ENCODE data around the gene CABCOCO1. TPM values are rescaled to one million over a fixed set of nuclear protein-coding genes. Genes with fewer than 3 reads are reported as not detected.

The CABCOCO1 gene
- total and polyA plus RNA-seq, 9 of the 15 experiments (the other 6 are each of a cell fraction or from before 2014, with no cell fraction given): 0.04 TPM; not detected in 8

- FAIRE-seq: no peak
- in situ Hi-C loops (cut with MboI) (no loop called here), intact Hi-C loops (cut with micrococcal nuclease) (no loop called here)
- Histone ChIP-seq H3K9me3 (replicated peaks; ENCODE audit: control insufficient read depth, insufficient read depth, low read depth, low read length) (no peaks in the 10 kb centered on the region), H3K79me2 (ENCODE audit: control insufficient read depth, insufficient read depth, low read length) (no peaks in the 10 kb centered on the region), H2AFZ (ENCODE audit: low read depth, low read length) (no peak overlapping the region), H3K4me2 (ENCODE audit: insufficient read depth, low read length) (no peak overlapping the region), H4K20me1 (replicated peaks; ENCODE audit: control insufficient read depth, insufficient read depth, low read length) (no peaks in the 10 kb centered on the region), H3K36me3 (ENCODE audit: control insufficient read depth, insufficient read depth, low read length) (no peaks in the 10 kb centered on the region; the same call in 2 of the 3 replicates), H3K27me3 (ENCODE audit: control insufficient read depth in 2 of 2, insufficient read depth in 2 of 2, low read length in 2 of 2) (no peaks in the 10 kb centered on the region; a peak in 1 of 5 replicates), H3K9ac (ENCODE audit: insufficient read depth in 1 of 2, low read depth in 2 of 2, low read length in 2 of 2) (no peak overlapping the region), H3K9me1 (ENCODE audit: control insufficient read depth, insufficient read depth, low read length) (no peaks in the 10 kb centered on the region), H3K27ac (ENCODE audit: extremely low read depth, low read depth, low read length) (no peak overlapping the region), H3K4me1 (replicated peaks in 1 of 2; ENCODE audit: control insufficient read depth in 2 of 2, insufficient read depth in 2 of 2, low read length in 2 of 2) (peaks cover 0 to 15% of the 10 kb centered on the region in 2 experiments; a peak in 4 of 5 replicates), H3K4me3 (no peak overlapping the region)
- CTCF ChIA-PET (ENCODE audit: low intra/inter-chr PET ratio): no interaction called here
- DNase-seq (ENCODE audit: extremely low read depth in 1 of 4, low spot score in 3 of 4): no peak
- POLR2A ChIA-PET: no interaction called here
- ATAC-seq: no peak
- BruUV-seq (replicated peaks): no TSS peak
- 0 out of 4 replicates have a peak, but pooled peaks of 1 of the 2 experiments have one; percentile 13 for TF ChIP-seq HDAC1 (IDR thresholded peaks at IDR 0.05)
- no peak for TF ChIP-seq CBX8 (IDR thresholded peaks at IDR 0.05; ENCODE audit: borderline replicate concordance, extremely low read depth, low read depth, low read length, poor library complexity, severe bottlenecking)
- TF ChIP-seq C11orf30 (IDR thresholded peaks at IDR 0.05; ENCODE audit: low read depth): peak; percentile 36; the same call in 1 of the 2 replicates
- peak in 1 of 2 experiments; percentile 45; a peak in 1 of 4 replicates for TF ChIP-seq RCOR1 (IDR thresholded peaks at IDR 0.05; ENCODE audit: borderline replicate concordance in 1 of 2, low read depth in 2 of 2, low read length in 2 of 2)
- TF ChIP-seq NFIC (IDR thresholded peaks at IDR 0.05): peak; percentile 69
- peak; percentile 29; the same call in 1 of the 2 replicates for TF ChIP-seq NFE2 (IDR thresholded peaks at IDR 0.05; ENCODE audit: low read depth)
- no peak for TF ChIP-seq EZH2 (IDR thresholded peaks at IDR 0.05; ENCODE audit: borderline replicate concordance, low read depth, low read length)
- peak; percentile 49 to 65; a peak in 3 of 4 replicates for TF ChIP-seq KDM1A (IDR thresholded peaks at IDR 0.05)
- peak; percentile 86 for TF ChIP-seq ZFP36 (IDR thresholded peaks at IDR 0.05; ENCODE audit: low read depth, low read length, partially characterized antibody)
Measured at GRCh38 chr10:61798713-61799112, 136.0 kb downstream of the CABCOCO1 start.

Measured in K562 (cell line).